CD4-positive, alpha-beta memory T cell (primary cell): Measurements from ENCODE around the gene RALGPS2. TPM values are rescaled to one million over a fixed set of nuclear protein-coding genes. Genes with fewer than 3 reads are reported as not detected.

ENCODE experiments used
- CTCF ChIA-PET: fragments of 350-600 bp; sonication (Branson Sonifier 250); formaldehyde crosslinking; loops from one replicate; lab custom pipeline; 2021; ENCODE audit warnings: inconsistent platforms; ENCODE audit not compliant: partially characterized antibody; lab: Charles Lee
- POLR2A ChIA-PET: fragments of 350-600 bp; sonication (Branson Sonifier 250); formaldehyde crosslinking; loops from one replicate; lab custom pipeline; 2021; ENCODE audit not compliant: partially characterized antibody; lab: Charles Lee
- DNase-seq, 5 donors: peaks; one replicate each; pipeline versions ENCODE4 v3.0.0 to v3.0.0-alpha.2; 2020 to 2022; ENCODE audit warnings: mixed read lengths in 1 of 5
- H3K27ac ChIP-seq: one replicate; pipeline ENCODE4 v1.7.0; 2013; ENCODE audit warnings: low read depth, low read length
- H3K27me3 ChIP-seq: 2 replicates; pipeline ENCODE4 v1.7.0; 2013; ENCODE audit warnings: mild to moderate bottlenecking, low read length, moderate library complexity; ENCODE audit not compliant: insufficient read depth
- H3K36me3 ChIP-seq: 2 replicates; pipeline ENCODE4 v1.7.0; 2013; ENCODE audit warnings: mild to moderate bottlenecking, low read length, moderate library complexity; ENCODE audit not compliant: insufficient read depth
- H3K4me1 ChIP-seq: 2 replicates; pipeline ENCODE4 v1.7.0; 2013; ENCODE audit warnings: mild to moderate bottlenecking, low read length, moderate library complexity; ENCODE audit not compliant: insufficient read depth
- H3K4me3 ChIP-seq, 2 donors: one replicate each; pipeline ENCODE4 v1.7.0; 2013; ENCODE audit warnings: low read length in 2 of 2, mild to moderate bottlenecking in 1 of 2
- H3K9me3 ChIP-seq, 2 donors: one replicate each; pipeline ENCODE4 v1.7.0; 2013; ENCODE audit warnings: low read length in 2 of 2, control low read depth in 1 of 2; ENCODE audit not compliant: control insufficient read depth in 1 of 2
- H3K27ac Mint-ChIP-seq, 7 donors: one replicate each; pipeline ENCODE4 v1.8.0; 2020 to 2021; ENCODE audit warnings: mixed read lengths in 7 of 7, mild to moderate bottlenecking in 6 of 7, inconsistent platforms in 3 of 7, moderate library complexity in 3 of 7
- H3K27me3 Mint-ChIP-seq, 2 donors: one replicate each; pipeline ENCODE4 v1.8.0; 2020 to 2021; ENCODE audit warnings: mixed read lengths in 2 of 2
- H3K36me3 Mint-ChIP-seq, 2 donors: one replicate each; pipeline ENCODE4 v1.8.0; 2020 to 2021; ENCODE audit warnings: mixed read lengths in 2 of 2, inconsistent platforms in 1 of 2, mild to moderate bottlenecking in 1 of 2
- H3K4me1 Mint-ChIP-seq, 4 donors: one replicate each; pipeline ENCODE4 v1.8.0; 2020 to 2021; ENCODE audit warnings: mixed read lengths in 4 of 4, mild to moderate bottlenecking in 1 of 4
- H3K4me3 Mint-ChIP-seq, 8 donors: one replicate each; pipeline ENCODE4 v1.8.0; 2020 to 2021; ENCODE audit warnings: mixed read lengths in 8 of 8, mild to moderate bottlenecking in 7 of 8, moderate library complexity in 6 of 8, inconsistent platforms in 3 of 8
- H3K9me3 Mint-ChIP-seq, 8 donors: one replicate each; pipeline ENCODE4 v1.8.0; 2020 to 2021; ENCODE audit warnings: mixed read lengths in 8 of 8, mild to moderate bottlenecking in 5 of 8, inconsistent platforms in 3 of 8, moderate library complexity in 1 of 8
- intact Hi-C: fragments of 100-400 bp; cut with micrococcal nuclease; formaldehyde crosslinking; loops from one replicate; pipeline ENCODE4 v1.15.1; 2023
- microRNA-seq: library from miRNA; unstranded; fragments of <30 nt; microRNA quantifications from one replicate; pipeline ENCODE4 v1.2.0, GENCODE V29; 2021; ENCODE audit warnings: borderline replicate concordance, borderline number of aligned reads, borderline microRNAs expressed, mixed read lengths
- polyA plus RNA-seq, 2 donors: library from polyadenylated mRNA; unstranded; fragments of 300-500 nt; fragmentation: Illumina TruSeq; gene quantifications; one replicate each; pipeline ENCODE4 v1.2.3, GENCODE V29; 2021
- total RNA-seq, 2 experiments: library from RNA; stranded (reverse); gene quantifications; one replicate each; pipeline ENCODE4 v1.2.3, GENCODE V29; 2021

RALGPS2 gene
- total and polyA plus RNA-seq, 4 experiments from 2014 or later: 1.6 to 15.0 (median 7.8) TPM

DNA sequence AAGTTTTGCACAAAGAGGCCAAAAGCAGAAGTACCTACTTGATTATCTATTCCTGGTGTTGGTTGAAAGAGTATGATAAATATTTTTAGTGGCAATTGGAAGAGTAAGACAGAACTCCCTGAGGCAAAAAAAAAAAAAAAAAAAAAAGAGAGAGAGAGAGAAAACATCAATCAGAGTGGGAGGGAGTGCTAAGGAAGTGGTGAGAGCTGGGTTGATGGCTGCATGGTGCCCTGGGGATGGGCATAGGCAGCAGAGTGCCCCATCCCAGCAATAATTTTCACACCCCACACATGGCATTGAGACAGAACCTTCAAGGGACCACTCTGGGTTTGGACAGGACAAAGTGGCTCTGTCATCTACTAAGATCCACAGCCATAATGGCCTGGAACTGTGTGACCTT lies 241.3 kb downstream of the RALGPS2 start:
- POLR2A ChIA-PET: no interaction called here
- H3K36me3 ChIP-seq: no peaks in the 10 kb centered on the region
- no peaks in the 10 kb centered on the region for H3K9me3 ChIP-seq
- Mint-ChIP-seq H3K27me3 (peaks cover 1 to 2% of the 10 kb centered on the region in 2 donors), H3K36me3 (no peaks in the 10 kb centered on the region), H3K4me3 (no peak overlapping the region), H3K27ac (no peak overlapping the region), H3K9me3 (peaks cover 0 to 12% (median 0%) of the 10 kb centered on the region in 8 donors), H3K4me1 (no peaks in the 10 kb centered on the region)
- H3K4me1 ChIP-seq: no peaks in the 10 kb centered on the region
- H3K27ac ChIP-seq: no peak overlapping the region
- no peaks in the 10 kb centered on the region for H3K27me3 ChIP-seq
- DNase-seq: no peak
- CTCF ChIA-PET: no interaction called here
- intact Hi-C loops: no loop called here
- no peak overlapping the region for H3K4me3 ChIP-seq

DNA sequence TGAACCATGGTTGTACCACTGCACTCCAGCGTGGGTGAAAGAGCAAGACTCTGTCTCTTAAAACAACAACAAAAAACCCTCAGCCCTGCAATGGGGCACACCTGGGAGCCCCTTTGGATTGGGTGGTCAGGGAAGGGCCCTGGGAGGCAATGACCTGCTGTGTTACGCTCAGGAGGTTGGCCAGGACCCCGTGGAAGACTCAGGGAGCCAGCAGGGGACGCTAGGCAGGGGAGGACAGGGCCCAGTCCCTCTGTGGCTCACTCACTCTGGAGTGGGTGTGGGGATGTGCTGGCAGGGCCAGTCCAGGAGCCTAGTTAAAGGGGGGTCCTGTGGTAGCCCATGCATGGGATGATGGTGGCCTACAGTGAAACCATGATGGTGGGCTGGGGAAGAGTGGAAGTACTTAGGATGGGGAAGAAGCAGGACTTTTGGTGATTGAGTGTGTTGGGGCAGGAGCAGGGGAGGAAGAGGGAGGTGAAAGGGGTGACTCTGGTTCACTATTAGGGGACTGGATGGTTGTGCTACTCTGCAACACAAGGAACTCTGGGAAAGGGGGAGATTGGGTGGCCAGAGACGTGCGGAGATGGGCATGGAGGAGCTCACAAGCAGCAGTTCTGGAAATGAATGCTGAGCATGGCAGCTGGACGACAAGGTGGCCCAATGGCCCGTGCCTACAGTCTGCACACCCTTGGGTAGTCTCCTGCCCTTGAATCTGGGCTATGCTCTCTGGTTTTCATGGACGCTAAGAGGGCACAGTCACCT lies 244.4 kb downstream of the RALGPS2 start:
- CTCF ChIA-PET: no interaction called here
- H3K4me3 ChIP-seq: no peak overlapping the region
- H3K9me3 Mint-ChIP-seq: peaks cover 0 to 8% (median 0%) of the 10 kb centered on the region in 8 donors
- no peaks in the 10 kb centered on the region for H3K27me3 ChIP-seq
- H3K27me3 Mint-ChIP-seq: peaks cover 2 to 3% of the 10 kb centered on the region in 2 donors
- peaks cover 0 to under 1% of the 10 kb centered on the region in 2 donors for H3K36me3 Mint-ChIP-seq
- no peak overlapping the region for H3K4me3 Mint-ChIP-seq
- no peaks in the 10 kb centered on the region for H3K4me1 ChIP-seq
- no peaks in the 10 kb centered on the region for H3K36me3 ChIP-seq
- POLR2A ChIA-PET: no interaction called here
- no peak for DNase-seq
- H3K27ac ChIP-seq: no peak overlapping the region
- no peaks in the 10 kb centered on the region for H3K9me3 ChIP-seq
- peaks cover 0 to 9% (median 2%) of the 10 kb centered on the region in 4 donors for H3K4me1 Mint-ChIP-seq
- intact Hi-C loops: no loop called here
- H3K27ac Mint-ChIP-seq: no peak overlapping the region

DNA sequence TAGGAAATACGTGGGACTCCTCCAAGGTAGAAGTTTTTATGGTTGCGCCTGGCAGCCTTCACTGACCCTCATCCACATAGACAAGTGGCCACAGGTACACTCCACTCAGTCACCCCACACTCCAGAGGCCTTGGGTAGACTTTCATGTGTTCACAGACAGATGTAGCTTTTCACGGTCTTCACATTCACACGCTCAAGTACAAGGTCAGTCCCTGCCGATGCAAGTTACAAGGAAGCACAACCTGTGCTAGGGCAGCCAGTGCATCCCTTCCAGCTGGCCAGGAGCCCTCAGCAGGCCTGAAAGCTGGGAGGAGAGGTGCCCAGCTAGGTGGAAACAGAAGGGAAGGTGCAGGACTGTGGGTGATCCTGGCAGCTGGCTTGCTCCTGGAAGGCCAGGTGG lies 245.1 kb downstream of the RALGPS2 start:
- Mint-ChIP-seq H3K36me3 (peaks cover 0 to 2% of the 10 kb centered on the region in 2 donors), H3K27me3 (peaks cover 4% of the 10 kb centered on the region in 2 donors), H3K4me1 (peaks cover 0 to 9% (median 2%) of the 10 kb centered on the region in 4 donors), H3K9me3 (peaks cover 0 to 7% (median 0%) of the 10 kb centered on the region in 8 donors), H3K4me3 (no peak overlapping the region), H3K27ac (no peak overlapping the region)
- H3K9me3 ChIP-seq: no peaks in the 10 kb centered on the region
- DNase-seq: no peak
- no peak overlapping the region for H3K4me3 ChIP-seq
- POLR2A ChIA-PET: interaction anchor here (0.6 kb wide), 1 partner anchor 158 kb away, joined by 4 read pairs; no protein-coding TSS in a partner anchor
- H3K36me3 ChIP-seq: no peaks in the 10 kb centered on the region
- no peak overlapping the region for H3K27ac ChIP-seq
- intact Hi-C loops: no loop called here
- CTCF ChIA-PET: interaction anchor here (1.0 to 1.1 kb wide), 2 partner anchors 33 to 136 kb away, joined by 3 read pairs; no protein-coding TSS in a partner anchor
- H3K27me3 ChIP-seq: no peaks in the 10 kb centered on the region
- no peaks in the 10 kb centered on the region for H3K4me1 ChIP-seq

Small RNA genes lying within 50 kb of the gene (microRNA-seq; reads per million reads assigned to microRNA genes)
- gene MIR4424: not detected

Other genes starting within 250 kb of the RALGPS2 start
- not detected for gene CLEC20A, start 228.3 kb upstream of the RALGPS2 start, total RNA-seq
- not detected for gene CLEC20A, start 228.3 kb upstream of the RALGPS2 start, polyA plus RNA-seq
- gene TEX35, start 212.1 kb upstream of the RALGPS2 start, total RNA-seq: not detected
- gene TEX35, start 212.1 kb upstream of the RALGPS2 start, polyA plus RNA-seq: under 1 TPM in 1 of 2 donors, not detected in 1; 0.16 TPM
- not detected for gene ANGPTL1, start 145.8 kb downstream of the RALGPS2 start, total RNA-seq
- not detected for gene ANGPTL1, start 145.8 kb downstream of the RALGPS2 start, polyA plus RNA-seq